Activated gamma-delta T cell treated with anti-CD3 and anti-CD28 coated beads, Interleukin-2, amount 50 U/mL, for 16 hours (primary cell): Measurements from ENCODE around the gene ADGRV1.
"Not testable (repeated sequence)": the region's sequence is repeated elsewhere in the genome, so short reads cannot be mapped to it uniquely, and the experiment has no call there.

ENCODE experiments used
- DNase-seq: peaks from one replicate; pipeline ENCODE4 v3.0.0-alpha.2; 2020; ENCODE audit warnings: low read depth

ADGRV1 gene

DNA sequence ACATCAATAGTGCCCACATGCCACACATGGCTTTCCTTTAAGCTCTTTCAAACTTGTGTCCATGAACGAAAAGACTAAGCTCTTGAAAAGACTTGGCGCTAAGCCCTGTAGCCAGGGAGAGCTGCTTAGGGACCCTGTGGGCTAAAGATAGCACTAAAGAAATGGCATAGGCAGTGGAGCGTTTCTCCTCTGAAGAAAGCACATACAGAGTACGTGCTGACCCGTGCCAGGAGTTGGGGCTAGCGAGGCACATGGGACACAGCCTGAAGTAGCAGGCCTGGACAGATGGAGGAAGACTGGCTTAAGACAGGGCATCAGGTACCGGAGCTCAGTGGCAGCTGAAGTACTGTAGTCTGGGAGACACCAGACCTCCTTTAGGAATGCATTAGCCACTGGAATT is 39.7 kb downstream of the ADGRV1 start:
- DNase-seq, result no peak

DNA sequence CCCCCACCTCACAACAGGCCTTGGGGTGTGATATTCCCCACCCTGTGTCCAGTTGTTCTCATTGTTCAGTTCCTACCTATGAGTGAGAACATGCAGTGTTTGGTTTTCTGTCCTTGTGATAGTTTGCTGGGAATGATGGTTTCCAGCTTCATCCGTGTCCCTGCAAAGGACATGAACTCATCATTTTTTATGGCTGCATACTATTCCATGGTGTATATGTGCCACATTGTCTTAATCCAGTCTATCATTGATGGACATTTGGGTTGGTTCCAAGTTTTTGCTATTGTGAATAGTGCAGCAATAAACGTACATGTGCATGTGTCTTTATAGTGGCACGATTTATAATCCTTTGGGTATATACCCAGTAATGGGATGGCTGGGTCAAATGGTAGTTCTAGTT is 41.7 kb downstream of the ADGRV1 start:
- DNase-seq, result not testable (repeated sequence)

DNA sequence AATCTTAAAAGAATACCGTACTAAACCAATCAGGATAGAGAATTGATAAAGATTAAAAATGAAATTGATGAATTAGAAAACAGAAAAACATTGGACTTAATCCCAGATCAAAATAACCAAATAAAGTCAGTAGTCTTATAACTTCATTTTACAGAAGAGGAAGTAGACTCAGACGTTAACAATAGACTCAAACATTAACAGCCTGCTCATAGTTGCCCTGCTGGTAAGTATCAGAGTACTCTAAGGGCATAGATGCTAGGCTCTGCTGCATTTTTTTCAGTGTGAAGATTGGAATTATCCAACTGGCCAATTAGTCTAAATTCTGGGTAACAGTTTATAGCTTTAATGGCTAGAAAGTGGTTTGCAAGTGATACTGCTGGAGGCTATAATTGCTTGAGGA is 42.9 kb downstream of the ADGRV1 start:
- DNase-seq, result no peak

DNA sequence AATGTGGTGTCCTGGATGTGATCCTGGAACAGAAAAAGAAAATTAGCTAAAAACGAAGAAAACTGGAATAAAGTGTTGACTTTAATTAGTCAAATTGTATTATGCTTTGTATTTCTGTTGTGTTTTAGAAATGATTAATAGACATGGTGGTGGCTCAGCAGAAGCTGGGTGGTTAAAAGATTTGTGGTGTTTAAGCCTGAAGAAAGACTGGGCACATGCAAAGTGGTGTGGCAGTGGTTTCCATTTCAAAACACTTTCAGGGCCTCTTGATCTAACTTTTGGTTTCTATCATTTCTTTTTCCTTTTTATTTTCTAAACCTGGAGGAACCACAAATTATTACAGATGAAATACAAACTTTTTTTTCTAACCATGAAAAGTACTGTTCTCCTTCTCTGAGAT is 44.1 kb downstream of the ADGRV1 start:
- DNase-seq, result no peak

DNA sequence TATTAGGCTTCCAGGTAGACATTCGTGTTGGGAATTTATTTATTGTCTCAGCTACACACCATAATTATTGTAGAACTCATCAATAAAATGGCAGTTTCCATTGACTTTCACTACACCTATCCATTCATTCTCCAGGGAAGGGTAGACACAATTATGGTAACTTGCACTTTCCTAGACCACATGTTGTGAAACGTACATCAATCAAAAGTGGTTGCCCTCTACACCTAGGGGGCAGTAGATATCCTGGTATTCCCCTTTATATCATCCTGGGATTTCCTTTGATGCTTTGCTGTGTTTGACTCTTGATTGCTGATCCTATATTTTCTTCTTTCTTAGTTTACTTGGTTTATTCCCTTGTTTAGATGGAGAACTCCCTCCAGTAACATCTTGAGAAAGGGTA is 47.9 kb downstream of the ADGRV1 start:
- no peak for DNase-seq

DNA sequence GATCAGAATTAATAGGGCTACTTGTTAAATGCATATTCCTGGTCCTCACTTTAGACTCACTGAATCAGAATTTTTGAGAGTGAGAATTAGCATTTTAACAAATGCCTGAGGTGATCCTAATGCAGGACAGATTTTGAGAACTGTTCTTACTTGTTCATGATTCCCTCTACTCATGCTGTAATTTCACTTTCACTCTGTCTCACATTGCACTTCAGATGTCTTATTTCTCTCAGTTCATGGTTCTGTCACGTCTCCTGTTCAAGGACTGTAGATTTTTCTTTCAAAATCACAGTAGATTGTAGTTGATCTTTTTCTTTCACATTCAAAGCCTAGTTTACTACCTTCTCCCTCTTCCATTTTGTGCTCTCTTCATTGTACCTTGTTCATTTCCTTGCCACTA is 54.3 kb downstream of the ADGRV1 start:
- no peak for DNase-seq

DNA sequence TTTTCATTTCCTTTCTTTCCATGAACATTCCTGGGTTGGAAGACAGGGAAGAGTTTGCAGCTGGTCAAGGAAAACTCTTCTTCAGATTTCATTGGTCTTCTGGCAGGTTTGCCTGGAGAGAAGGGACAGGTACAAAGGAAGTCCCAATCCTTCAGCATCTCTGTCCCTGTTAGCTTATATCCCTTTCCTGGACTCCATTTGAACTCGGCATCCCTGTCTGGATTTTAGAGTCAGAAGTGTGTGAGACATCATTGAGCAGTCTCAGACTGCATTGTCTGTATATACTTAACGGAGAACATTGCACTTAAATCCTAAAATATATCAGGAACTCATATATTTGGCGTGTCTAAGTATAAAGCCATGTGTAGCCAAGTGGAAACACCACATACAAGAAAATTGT is 54.9 kb downstream of the ADGRV1 start:
- DNase-seq, result no peak

DNA sequence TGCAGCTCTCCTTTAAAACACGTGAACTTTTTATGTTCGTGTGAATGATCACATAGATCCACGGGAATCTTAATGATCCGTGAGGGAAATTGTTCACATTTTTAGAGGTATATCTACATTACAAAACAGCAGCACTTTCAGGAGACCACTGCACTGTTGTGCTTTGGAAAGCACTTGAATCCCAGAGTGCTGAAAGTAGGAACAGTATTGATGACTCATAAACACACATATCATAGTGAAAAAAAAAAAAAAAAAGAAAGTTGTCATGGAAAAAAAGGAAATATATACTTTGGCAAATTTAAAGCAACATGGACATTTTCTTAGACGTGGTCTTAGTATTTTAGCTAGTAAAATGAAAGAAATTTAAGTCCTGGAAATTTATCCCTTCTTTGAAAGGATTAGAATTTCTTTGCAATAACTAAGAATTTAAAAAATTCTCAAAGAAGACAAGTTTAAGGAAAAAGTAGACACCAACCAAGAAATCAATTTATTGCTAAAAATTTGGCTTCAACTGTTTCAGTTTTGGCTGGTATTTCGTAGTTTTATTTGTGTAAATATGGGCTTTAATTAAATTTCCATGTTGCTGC is 55.4 kb downstream of the ADGRV1 start:
- DNase-seq, result no peak

DNA sequence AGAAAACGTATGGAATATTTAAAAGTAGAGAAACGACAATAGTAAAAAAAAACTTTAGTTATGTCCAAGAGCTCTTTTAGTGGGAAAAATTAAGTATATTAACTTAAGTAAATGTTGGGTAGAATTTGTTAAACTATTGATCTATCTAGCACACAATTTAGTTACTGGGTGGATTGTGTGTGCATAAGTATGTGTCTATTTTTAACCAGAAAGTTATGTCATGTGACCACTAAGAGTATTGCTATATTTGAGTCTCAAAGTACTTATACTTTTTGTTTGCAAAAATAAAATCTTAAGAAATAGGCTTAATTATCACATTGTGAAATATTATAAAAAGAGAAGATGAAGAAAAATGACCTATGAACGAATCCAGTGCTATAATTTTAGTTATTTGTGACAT is 56.8 kb downstream of the ADGRV1 start:
- no peak for DNase-seq

DNA sequence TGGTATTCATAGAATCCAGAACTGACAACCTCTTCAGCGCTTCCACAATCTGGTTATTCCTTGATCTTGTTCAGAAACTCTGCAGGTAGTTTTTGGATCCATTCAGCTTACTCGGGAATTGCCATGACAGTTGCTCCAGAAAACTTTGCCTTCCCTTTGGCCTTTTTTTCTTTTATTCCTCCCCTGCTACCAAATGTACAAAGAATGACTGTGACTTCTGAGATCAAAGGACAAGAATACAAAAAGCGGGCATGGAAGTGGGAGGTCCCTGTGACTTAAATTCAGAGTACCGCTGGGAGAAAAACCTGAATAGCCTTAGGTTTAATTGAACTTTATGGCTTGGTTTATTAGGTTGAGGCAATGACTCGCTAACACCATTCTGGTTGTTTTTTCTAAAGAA is 59.5 kb downstream of the ADGRV1 start:
- no peak for DNase-seq

DNA sequence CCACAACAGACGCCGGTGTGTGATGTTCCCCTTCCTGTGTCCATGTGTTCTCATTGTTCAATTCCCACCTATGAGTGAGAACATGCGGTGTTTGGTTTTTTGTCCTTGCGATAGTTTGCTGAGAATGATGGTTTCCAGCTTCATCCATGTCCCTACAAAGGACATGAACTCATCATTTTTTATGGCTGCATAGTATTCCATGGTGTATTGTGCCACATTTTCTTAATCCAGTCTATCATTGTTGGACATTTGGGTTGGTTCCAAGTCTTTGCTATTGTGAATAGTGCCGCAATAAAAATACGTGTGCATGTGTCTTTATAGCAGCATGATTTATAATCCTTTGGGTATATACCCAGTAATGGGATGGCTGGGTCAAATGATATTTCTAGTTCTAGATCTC is 61.2 kb downstream of the ADGRV1 start:
- not testable (repeated sequence) for DNase-seq

DNA sequence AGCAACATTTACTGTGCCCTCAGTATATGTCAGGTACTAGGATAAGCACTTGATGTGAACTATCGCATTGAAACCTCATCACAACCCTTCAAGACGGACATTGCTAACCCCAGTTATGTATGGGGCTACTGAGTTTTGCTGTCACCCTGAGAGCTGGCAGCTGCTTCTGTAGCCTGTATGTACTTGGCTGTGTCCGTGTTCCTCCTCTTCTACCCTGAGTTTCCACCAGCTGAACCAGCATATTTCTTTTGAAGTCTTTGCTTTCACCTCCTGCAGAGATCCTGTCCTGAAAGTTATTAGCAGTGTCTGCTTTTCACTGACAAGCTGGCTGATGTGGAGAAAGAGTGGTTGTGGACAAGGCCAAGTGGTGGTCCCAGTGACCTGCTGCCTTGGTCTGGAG is 63.3 kb downstream of the ADGRV1 start:
- no peak for DNase-seq

DNA sequence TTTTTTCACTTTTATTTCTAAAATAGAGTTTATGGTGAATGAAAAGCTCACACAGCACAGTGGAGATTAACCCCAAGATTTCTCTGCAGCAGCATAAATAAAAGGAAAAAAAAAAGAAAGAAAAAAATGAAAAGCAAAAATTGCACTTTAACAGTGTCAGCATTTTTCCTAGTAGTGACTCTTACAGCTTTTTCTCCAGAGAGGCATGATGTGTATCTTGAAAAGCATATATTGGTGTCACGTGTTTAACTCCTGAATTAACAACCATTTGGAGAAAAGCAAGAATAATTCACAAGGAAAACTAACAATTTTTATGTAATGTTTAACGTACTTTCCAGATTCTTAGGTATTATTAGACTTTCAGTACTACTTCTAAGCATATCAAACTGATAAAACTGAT is 67.9 kb downstream of the ADGRV1 start:
- no peak for DNase-seq

DNA sequence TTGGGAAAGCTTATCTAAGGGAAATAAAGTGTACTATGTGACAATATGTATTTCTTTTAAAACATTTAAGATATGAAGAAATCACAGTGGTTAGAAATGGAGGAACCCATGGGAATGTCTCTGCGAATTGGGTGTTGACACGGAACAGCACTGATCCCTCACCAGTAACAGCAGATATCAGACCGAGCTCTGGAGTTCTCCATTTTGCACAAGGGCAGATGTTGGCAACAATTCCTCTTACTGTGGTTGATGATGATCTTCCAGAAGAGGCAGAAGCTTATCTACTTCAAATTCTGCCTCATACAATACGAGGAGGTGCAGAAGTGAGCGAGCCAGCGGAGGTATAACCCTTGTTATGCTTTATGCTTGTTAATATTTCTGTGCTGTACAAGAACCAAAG is 69.9 kb downstream of the ADGRV1 start:
- DNase-seq, result no peak

DNA sequence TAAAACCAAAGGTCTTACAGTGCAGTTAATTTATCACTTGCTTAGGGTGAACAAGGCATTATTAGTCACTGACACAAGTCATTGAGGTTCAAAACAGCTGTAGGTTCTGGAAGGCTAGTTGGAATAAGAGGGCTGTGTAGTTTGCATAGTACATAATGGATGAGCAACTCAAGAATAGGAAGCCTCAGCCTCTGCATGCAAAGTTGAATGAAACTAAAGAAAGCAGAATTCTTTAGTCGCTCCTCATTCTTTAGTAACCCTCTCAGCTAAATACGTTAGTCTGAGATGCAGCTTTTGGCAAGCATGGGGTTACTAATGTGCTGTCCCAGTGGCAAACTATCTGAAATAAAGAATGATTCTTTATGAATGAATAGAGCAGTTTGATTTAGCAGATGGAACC is 74.2 kb downstream of the ADGRV1 start:
- no peak for DNase-seq

DNA sequence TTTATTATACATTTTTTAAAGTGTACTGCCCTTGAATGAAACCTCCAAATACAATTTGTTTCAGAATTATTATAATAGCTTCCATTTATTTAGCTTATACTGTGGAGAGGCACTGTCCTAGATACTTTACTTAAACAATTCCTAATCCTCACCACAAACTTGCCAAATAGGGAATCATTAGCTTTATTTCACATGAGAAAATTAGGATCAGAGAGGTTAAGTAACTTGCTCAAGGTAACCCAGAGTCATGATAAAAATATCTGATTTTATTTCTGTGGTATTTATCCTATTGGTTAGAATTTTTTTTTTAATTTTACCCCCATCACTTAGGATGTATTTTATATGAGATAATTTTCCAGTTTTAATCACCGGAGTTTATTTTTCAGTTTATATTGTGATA is 78.4 kb downstream of the ADGRV1 start:
- no peak for DNase-seq

DNA sequence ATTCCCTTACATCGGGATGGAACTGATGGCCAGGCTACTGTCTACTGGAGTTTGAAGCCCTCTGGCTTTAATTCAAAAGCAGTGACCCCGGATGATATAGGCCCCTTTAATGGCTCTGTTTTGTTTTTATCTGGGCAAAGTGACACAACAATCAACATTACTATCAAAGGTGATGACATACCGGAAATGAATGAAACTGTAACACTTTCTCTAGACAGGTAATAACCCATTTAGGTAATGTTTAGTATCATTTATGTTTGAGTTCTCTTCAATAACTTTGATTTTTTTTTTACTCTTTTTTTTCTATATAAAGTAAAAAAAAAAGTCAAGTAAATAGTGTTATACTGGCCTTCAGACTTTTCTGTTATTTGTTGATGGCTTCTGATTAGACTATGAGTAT is 79.1 kb downstream of the ADGRV1 start:
- no peak for DNase-seq

DNA sequence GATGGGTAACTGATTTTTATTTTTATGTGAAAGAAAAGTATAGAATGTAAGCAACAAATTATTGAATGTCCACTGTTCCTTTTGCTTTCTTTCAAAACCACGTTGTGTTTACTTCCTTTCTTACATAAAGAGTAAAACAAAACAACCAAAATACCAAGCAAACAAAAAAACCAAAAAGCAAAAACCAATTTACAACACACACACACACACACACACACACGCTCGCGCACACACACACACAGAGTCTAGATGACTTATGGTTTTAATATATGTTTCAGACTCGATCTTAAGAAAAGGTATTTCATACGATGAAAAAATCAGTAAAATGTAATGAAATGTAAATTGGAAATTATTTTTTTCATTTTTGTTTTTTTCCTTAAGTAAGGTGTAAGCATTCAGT is 80.3 kb downstream of the ADGRV1 start:
- DNase-seq, result no peak

DNA sequence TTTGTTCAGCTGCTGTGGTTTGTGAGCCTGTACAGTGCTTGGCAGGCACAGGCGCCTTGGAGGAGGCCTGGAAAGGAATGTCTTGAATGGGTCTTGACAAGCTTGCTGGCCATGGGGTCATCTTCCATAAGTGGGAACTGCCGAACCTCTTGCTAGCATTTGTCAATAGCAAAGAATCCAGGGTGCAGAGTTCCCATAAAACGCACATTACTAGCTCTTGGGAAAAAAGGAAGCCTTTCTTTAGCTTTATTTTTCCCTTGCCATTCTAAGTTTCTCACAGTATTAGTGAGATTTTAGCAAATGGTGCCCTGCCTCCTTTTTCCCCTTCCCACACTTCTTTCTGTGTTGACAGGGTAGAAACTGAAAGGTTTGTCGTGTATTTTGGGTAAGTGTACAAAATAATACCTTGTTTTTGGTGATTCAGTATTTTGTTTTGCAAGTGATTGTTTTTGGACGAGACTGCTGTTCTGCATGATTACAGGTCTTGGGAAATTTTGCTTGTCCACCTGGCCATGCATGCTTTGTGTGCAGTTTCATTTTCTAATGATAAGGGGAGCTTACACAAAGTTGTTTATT is 82.0 kb downstream of the ADGRV1 start:
- no peak for DNase-seq

DNA sequence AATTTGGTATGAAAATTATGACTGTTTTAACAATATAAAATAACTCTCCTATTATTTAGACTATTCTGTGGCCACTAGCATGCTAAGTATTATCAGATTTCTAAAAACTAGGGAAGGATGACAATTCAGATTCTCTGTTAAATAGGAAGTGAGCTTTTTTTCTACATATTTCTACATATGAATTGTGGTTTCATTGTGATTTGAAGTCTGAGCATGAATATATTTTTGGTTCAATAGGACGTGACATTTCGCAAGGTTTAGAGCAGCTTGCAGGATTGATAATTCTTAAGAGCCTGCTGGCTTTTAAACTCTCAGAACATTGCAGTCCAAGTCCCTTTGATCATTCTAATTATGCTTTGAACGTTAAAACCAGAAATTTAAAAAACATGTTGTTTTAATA is 82.9 kb downstream of the ADGRV1 start:
- no peak for DNase-seq

DNA sequence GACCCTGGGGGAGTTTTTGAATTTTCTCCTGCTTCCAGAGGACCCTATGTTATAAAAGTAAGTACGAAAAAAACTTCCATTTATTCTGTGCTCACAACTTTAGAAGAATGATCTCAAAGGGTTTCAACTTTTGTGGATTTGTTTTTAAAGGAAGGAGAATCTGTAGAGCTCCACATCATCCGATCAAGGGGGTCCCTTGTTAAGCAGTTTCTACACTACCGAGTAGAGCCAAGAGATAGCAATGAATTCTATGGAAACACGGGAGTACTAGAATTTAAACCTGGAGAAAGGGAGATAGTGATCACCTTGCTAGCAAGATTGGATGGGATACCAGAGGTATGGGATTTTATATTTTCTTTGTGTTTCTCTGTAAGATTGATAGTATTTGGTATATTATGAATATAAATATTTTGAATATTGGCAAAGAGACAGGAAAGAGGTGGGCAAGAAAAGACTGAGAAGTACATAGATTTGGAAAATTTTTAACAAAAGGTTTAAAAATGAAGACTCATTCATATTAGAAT is 84.2 kb downstream of the ADGRV1 start:
- no peak for DNase-seq

DNA sequence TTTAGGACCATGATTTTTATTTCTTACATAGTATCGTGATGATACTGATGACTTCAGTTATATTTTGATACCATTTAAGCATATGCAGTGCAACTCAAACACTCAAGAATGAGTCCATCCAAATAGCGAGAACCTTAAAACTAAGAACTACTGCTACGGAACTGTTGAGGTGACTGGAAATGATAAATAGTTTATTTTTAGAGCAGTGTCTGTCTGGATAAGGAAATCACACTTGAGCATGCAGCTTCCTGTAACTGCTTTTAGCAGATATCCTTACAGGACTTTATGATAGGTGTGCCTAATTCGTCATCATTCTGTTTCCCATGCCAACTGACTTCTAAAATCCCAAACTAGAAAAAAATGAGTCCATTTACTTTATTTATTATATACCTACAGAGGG is 85.5 kb downstream of the ADGRV1 start:
- no peak for DNase-seq

DNA sequence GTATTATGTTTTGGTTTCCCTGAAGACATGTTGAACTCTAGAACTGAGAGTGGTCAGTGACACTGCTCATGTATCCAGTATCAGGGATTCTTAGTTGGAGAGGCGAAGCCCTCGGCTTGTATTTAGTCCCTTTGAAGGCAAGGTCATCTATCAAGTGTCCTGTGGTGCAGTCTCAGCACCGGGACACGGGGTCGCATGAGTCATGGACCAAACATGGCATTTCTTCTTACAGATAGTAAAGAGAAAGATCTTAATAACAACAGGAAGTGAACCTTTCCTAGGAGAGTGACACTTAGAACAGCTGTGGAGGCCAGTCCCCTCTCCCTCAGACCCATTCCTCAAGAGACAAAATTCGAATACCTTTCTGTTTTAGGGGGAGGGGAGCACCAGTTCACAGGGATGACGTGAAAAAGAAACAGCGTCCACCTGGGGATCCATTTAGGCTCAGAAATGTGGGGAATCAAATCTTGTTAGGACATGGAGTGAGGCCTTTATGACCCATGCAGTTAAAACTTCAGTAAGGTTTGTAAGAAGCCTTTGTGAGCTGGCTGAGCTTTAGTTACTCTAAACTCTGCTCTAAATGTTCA is 86.5 kb downstream of the ADGRV1 start:
- no peak for DNase-seq

DNA sequence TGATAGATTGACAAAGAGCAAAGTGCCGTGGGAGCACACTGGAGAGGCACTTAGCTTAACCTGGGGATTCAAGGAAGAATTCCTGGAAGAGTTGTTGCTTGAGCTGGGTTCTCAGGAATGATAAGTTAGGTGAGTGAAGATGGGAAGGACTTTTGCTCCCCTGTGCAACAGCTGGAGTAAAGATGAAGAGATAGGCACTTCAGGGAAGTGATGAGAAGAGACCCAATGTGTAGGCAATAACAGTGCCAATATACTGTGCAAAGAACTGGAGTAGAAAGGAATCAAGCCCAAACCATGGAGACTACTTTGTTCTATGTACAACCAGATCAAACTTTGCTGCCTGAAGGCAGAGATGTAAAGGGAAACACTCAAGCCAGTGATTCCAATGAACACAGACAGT is 92.2 kb downstream of the ADGRV1 start:
- DNase-seq, result no peak
